ENCODE data around the gene DYDC2. TPM values are rescaled to one million over a fixed set of nuclear protein-coding genes. Genes with fewer than 3 reads are reported as not detected.
"Not testable (repeated sequence)": the region's sequence is repeated elsewhere in the genome, so short reads cannot be mapped to it uniquely, and the experiment has no call there.

The DYDC2 gene
- total RNA-seq, 2 donors from 2014 or later, result not detected

GRCh38 chr10:80413271-80413996 lies 56.9 kb downstream of the DYDC2 start:
- no peaks in the 10 kb centered on the region for H3K27me3 ChIP-seq
- H3K27ac ChIP-seq, result peak overlapping the region; percentile 58 to 62
- H3K4me3 ChIP-seq, result no peak overlapping the region
- H3K36me3 ChIP-seq, result no peaks in the 10 kb centered on the region
- no peaks in the 10 kb centered on the region for H3K9me3 ChIP-seq
- TF ChIP-seq CTCF (IDR thresholded peaks at IDR 0.05), result no peak
- H3K4me1 ChIP-seq, result peaks cover 0 to 82% of the 10 kb centered on the region in 2 donors
- DNase-seq (ENCODE audit: low spot score), result no peak

- Histone ChIP-seq H3K36me3 (no peaks in the 10 kb centered on the region), H3K4me3 (no peak overlapping the region), H3K9me3 (no peaks in the 10 kb centered on the region), H3K27ac (peak overlapping the region; percentile 46 to 62), H3K4me1 (peaks cover 0 to 75% of the 10 kb centered on the region in 2 donors), H3K27me3 (no peaks in the 10 kb centered on the region)
- TF ChIP-seq CTCF (IDR thresholded peaks at IDR 0.05), result no peak
- DNase-seq (ENCODE audit: low spot score), result no peak
These were observed 57.7 kb downstream of the DYDC2 start for GRCh38 chr10:80414142-80414895.

GRCh38 chr10:80415734-80416478 lies 59.3 kb downstream of the DYDC2 start:
- H3K4me3 ChIP-seq, result no peak overlapping the region
- H3K4me1 ChIP-seq, result peaks cover 0 to 61% of the 10 kb centered on the region in 2 donors
- no peaks in the 10 kb centered on the region for H3K36me3 ChIP-seq
- TF ChIP-seq CTCF (IDR thresholded peaks at IDR 0.05), result no peak
- H3K9me3 ChIP-seq, result no peaks in the 10 kb centered on the region
- DNase-seq (ENCODE audit: low spot score), result no peak
- H3K27ac ChIP-seq, result peak overlapping the region; percentile 62 to 81
- H3K27me3 ChIP-seq, result no peaks in the 10 kb centered on the region

DNA sequence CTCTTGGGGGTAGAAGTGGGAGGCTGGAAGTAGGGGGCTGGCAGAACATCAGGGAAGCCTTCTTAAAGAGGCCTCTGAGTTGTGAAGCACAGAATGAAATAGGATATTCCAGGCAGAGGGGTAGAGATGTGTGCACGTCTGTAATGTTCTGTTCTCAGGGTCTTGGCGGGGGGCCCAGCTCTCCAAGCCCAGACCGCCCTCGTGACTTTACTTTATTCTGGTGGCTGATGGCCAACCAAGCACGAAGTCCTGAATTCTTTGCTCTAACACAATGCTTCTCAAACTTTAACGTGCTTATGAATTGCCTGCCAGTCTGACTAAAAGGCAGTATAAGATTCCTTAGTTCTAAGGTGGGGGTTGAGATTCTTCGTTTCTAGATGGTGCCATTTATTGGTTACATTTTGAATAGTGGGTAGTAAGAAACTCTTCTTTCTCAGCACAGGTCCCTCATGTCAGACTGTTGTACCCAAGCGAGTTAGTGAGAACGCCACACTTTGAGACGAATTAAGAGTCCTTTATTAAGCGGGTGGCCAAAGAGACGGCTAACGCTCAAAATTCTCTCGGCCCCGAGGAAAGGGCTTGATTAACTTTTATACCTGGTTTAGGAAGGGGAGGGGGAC lies 60.0 kb downstream of the DYDC2 start:
- Histone ChIP-seq H3K27ac (peak overlapping the region; percentile 62 to 81), H3K36me3 (no peaks in the 10 kb centered on the region), H3K4me1 (peaks cover 0 to 56% of the 10 kb centered on the region in 2 donors), H3K27me3 (no peaks in the 10 kb centered on the region), H3K9me3 (no peaks in the 10 kb centered on the region), H3K4me3 (no peak overlapping the region)
- no peak for TF ChIP-seq CTCF (IDR thresholded peaks at IDR 0.05)
- DNase-seq (ENCODE audit: low spot score), result peak; percentile 70

DNA sequence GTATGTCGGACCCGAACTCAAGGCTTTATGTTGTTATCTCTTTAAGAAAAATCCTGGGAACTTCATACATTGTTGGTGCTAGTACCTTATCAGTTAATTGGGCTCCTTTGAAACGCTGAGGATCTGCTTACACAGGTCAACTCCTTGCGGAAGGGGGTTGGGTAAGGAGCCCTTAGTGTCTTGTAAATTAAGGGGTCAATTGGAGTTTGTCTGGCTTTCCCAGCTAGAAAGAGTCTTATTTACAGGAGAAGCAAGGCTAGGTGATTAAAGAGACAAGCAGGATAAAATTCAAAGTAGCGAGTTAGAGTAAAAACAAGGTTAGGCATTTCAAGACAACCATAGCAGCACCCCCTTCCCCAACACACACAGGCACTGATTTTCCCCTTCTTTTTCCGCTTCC lies 60.7 kb downstream of the DYDC2 start:
- not testable (repeated sequence) for H3K27me3 ChIP-seq; DNase-seq (ENCODE audit: low spot score); H3K9me3 ChIP-seq; H3K4me3 ChIP-seq; H3K36me3 ChIP-seq
- Histone ChIP-seq H3K27ac (peak overlapping the region in 1 of 2 donors; percentile 81), H3K4me1 (peaks cover 0 to 55% of the 10 kb centered on the region in 2 donors)

Other genes starting within 250 kb of the DYDC2 start
- gene PLAC9, start 224.1 kb upstream of the DYDC2 start, total RNA-seq, result 10 to 100 TPM; 25.5 to 36.3 TPM
- gene ANXA11, start 151.2 kb upstream of the DYDC2 start, total RNA-seq, result 100 to 1,000 TPM; 224 to 266 TPM
- gene MAT1A, start 67.1 kb upstream of the DYDC2 start, total RNA-seq, result not detected
- gene DYDC1, start within 50 bp of the DYDC2 start, total RNA-seq, result not detected
- 10 to 100 TPM; 42.8 to 81.2 TPM for gene PRXL2A, start 51.8 kb downstream of the DYDC2 start, total RNA-seq
- 10 to 100 TPM; 24.2 to 34.7 TPM for gene TSPAN14, start 97.5 kb downstream of the DYDC2 start, total RNA-seq
- under 1 TPM in 1 of 2 donors, not detected in 1; 0.12 TPM for gene SH2D4B, start 181.1 kb downstream of the DYDC2 start, total RNA-seq

All from right atrium auricular region (tissue), 2 donors.